Neural crest cell (in vitro differentiated cells): Measurements from ENCODE around the gene ABCF2. TPM values are rescaled to one million over a fixed set of nuclear protein-coding genes. Genes with fewer than 3 reads are reported as not detected.

Source experiments
- DNase-seq: peaks from one replicate; pipeline ENCODE4 v3.0.0; 2021; ENCODE audit warnings: low read depth, mixed read lengths, low spot score
- H3K27ac Mint-ChIP-seq: one replicate; pipeline ENCODE4 v1.8.0; 2021; ENCODE audit warnings: mild to moderate bottlenecking, mixed read lengths; ENCODE audit not compliant: unreplicated experiment
- H3K27me3 Mint-ChIP-seq: 2 replicates; pipeline ENCODE4 v1.8.0; 2021; ENCODE audit warnings: low read depth, mild to moderate bottlenecking, mixed read lengths
- H3K36me3 Mint-ChIP-seq: 2 replicates; pipeline ENCODE4 v1.8.0; 2021; ENCODE audit warnings: low read depth, mild to moderate bottlenecking, mixed read lengths
- H3K4me1 Mint-ChIP-seq: 2 replicates; pipeline ENCODE4 v1.8.0; 2021; ENCODE audit warnings: mixed read lengths
- H3K4me3 Mint-ChIP-seq: one replicate; pipeline ENCODE4 v1.8.0; 2021; ENCODE audit warnings: mild to moderate bottlenecking, mixed read lengths
- H3K9me3 Mint-ChIP-seq: 2 replicates; pipeline ENCODE4 v1.8.0; 2021; ENCODE audit warnings: mixed read lengths
- CTCF ChIP-seq: fragments of 200-600 bp; sonication (generic); conservative IDR thresholded peaks from 2 replicates; pipeline ENCODE4 v1.5.0; 2021; ENCODE audit warnings: antibody characterized with exemption, mild to moderate bottlenecking
- total RNA-seq: library from RNA; stranded (reverse); gene quantifications from 2 replicates; pipeline ENCODE4 v1.2.1, GENCODE V29; 2021

ABCF2 gene
- total RNA-seq, 1 donor from 2014 or later: 68.2 TPM

- no peak overlapping the region for H3K27ac Mint-ChIP-seq
- no peaks in the 10 kb centered on the region for H3K9me3 Mint-ChIP-seq
- H3K4me3 Mint-ChIP-seq: no peak overlapping the region
- DNase-seq: no peak
- no peaks in the 10 kb centered on the region for H3K36me3 Mint-ChIP-seq
- TF ChIP-seq CTCF: no peak
- H3K27me3 Mint-ChIP-seq: peaks cover 17% of the 10 kb centered on the region
- peaks cover 3% of the 10 kb centered on the region for H3K4me1 Mint-ChIP-seq
Observed at GRCh38 chr7:151187409-151188251, 39.4 kb downstream of the ABCF2 start.

- H3K4me1 Mint-ChIP-seq: peaks cover 3% of the 10 kb centered on the region
- peaks cover 17% of the 10 kb centered on the region for H3K27me3 Mint-ChIP-seq
- no peak within 1 kb of the TSS for H3K27ac Mint-ChIP-seq
- no peak within 1 kb of the TSS for H3K4me3 Mint-ChIP-seq
- DNase-seq: no peak
- TF ChIP-seq CTCF: no peak
- H3K36me3 Mint-ChIP-seq: no peaks in the 10 kb centered on the region
- H3K9me3 Mint-ChIP-seq: no peaks in the 10 kb centered on the region
Observed at GRCh38 chr7:151186640-151187408, 40.2 kb downstream of the ABCF2 start, which contains the start of gene ASB10. Gene ASB10 (minus strand): TSS chr7:151187250. CDS start chr7:151187130, 120 bp downstream.

- Mint-ChIP-seq H3K4me1 (peaks cover 3% of the 10 kb centered on the region), H3K27me3 (peaks cover 17% of the 10 kb centered on the region), H3K9me3 (no peaks in the 10 kb centered on the region), H3K4me3 (no peak overlapping the region), H3K27ac (no peak overlapping the region), H3K36me3 (no peaks in the 10 kb centered on the region)
- no peak for DNase-seq
- TF ChIP-seq CTCF: no peak
Observed at GRCh38 chr7:151185762-151186639, 41.0 kb downstream of the ABCF2 start.

- Mint-ChIP-seq H3K27me3 (peaks cover 5% of the 10 kb centered on the region), H3K9me3 (no peaks in the 10 kb centered on the region), H3K4me1 (no peaks in the 10 kb centered on the region), H3K36me3 (no peaks in the 10 kb centered on the region), H3K4me3 (no peak overlapping the region), H3K27ac (no peak overlapping the region)
- no peak for TF ChIP-seq CTCF
- no peak for DNase-seq
Observed at GRCh38 chr7:151181011-151181431, 46.0 kb downstream of the ABCF2 start.

GRCh38 chr7:151179946-151180345, 47.1 kb downstream of the ABCF2 start:
- DNase-seq: no peak
- peaks cover 6% of the 10 kb centered on the region for H3K27me3 Mint-ChIP-seq
- no peaks in the 10 kb centered on the region for H3K36me3 Mint-ChIP-seq
- H3K4me3 Mint-ChIP-seq: no peak overlapping the region
- H3K27ac Mint-ChIP-seq: no peak overlapping the region
- no peaks in the 10 kb centered on the region for H3K9me3 Mint-ChIP-seq
- TF ChIP-seq CTCF: no peak
- H3K4me1 Mint-ChIP-seq: no peaks in the 10 kb centered on the region
